Effector CD8-positive, alpha-beta T cell (primary cell): Measurements from ENCODE around the gene LONRF3.

ENCODE experiments used
- DNase-seq: peaks from one replicate; lab custom pipeline; 2025; lab: John Stamatoyannopoulos, UW

Gene LONRF3

GRCh38 chrX:119036107-119037029, 62.0 kb downstream of the LONRF3 start:
- no peak for DNase-seq

- DNase-seq, result no peak
Measured at GRCh38 chrX:119040432-119040831, 66.0 kb downstream of the LONRF3 start.

GRCh38 chrX:119041175-119041574, 66.8 kb downstream of the LONRF3 start:
- DNase-seq, result no peak

GRCh38 chrX:119042040-119042439, 67.6 kb downstream of the LONRF3 start:
- DNase-seq, result no peak

- no peak for DNase-seq
Measured at GRCh38 chrX:119042996-119043395, 68.6 kb downstream of the LONRF3 start.

GRCh38 chrX:119045884-119046283, 71.5 kb downstream of the LONRF3 start:
- DNase-seq, result no peak

GRCh38 chrX:119055687-119056086, 81.3 kb downstream of the LONRF3 start:
- DNase-seq, result no peak

- DNase-seq, result no peak
Measured at GRCh38 chrX:119062750-119063374, 88.4 kb downstream of the LONRF3 start.

GRCh38 chrX:119063428-119063827, 89.0 kb downstream of the LONRF3 start:
- no peak for DNase-seq

GRCh38 chrX:119067023-119067739, 92.8 kb downstream of the LONRF3 start:
- no peak for DNase-seq
